Measurements from ENCODE around the gene TBX19.

Gene TBX19

GRCh38 chr1:168348146-168348709 is 67.6 kb downstream of the TBX19 start:
- no peak for TF ChIP-seq CTCF (IDR thresholded peaks at IDR 0.05)

GRCh38 chr1:168360151-168361021 is 79.7 kb downstream of the TBX19 start:
- no peak for TF ChIP-seq CTCF (IDR thresholded peaks at IDR 0.05)

- TF ChIP-seq CTCF (IDR thresholded peaks at IDR 0.05) = no peak
Observed at GRCh38 chr1:168361252-168361651, 80.6 kb downstream of the TBX19 start.

GRCh38 chr1:168362991-168363390 is 82.3 kb downstream of the TBX19 start:
- no peak for TF ChIP-seq CTCF (IDR thresholded peaks at IDR 0.05)
